ENCODE data around the gene TM7SF2.

DNA sequence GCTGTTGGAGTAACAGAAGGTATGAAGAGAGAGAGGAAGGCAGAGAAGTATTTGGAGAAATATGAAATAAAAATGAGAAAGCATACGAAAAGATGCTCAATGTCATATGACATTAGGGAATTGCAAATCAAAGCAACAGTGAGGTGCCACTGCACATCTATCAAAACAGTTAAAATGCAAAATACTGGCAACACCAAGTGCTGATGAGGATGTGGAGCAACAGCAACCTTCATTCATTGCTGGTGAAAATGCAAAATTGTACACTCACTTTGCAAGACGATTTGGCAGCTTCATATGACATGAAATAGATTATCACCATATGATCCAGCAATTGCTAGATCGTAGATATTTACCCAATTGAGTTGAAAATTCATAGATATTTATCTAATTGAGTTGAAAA is 49.0 kb downstream of the TM7SF2 start:
- TF ChIP-seq POLR2AphosphoS5 (IDR thresholded peaks at IDR 0.05; ENCODE audit: low read depth, low read length) (no peak), POLR2A (IDR thresholded peaks at IDR 0.05; ENCODE audit: low read depth, low read length) (no peak), TAF1 (IDR thresholded peaks at IDR 0.05; ENCODE audit: borderline replicate concordance, low read depth, low read length) (no peak)
